ENCODE data around the gene PROX2.

DNA sequence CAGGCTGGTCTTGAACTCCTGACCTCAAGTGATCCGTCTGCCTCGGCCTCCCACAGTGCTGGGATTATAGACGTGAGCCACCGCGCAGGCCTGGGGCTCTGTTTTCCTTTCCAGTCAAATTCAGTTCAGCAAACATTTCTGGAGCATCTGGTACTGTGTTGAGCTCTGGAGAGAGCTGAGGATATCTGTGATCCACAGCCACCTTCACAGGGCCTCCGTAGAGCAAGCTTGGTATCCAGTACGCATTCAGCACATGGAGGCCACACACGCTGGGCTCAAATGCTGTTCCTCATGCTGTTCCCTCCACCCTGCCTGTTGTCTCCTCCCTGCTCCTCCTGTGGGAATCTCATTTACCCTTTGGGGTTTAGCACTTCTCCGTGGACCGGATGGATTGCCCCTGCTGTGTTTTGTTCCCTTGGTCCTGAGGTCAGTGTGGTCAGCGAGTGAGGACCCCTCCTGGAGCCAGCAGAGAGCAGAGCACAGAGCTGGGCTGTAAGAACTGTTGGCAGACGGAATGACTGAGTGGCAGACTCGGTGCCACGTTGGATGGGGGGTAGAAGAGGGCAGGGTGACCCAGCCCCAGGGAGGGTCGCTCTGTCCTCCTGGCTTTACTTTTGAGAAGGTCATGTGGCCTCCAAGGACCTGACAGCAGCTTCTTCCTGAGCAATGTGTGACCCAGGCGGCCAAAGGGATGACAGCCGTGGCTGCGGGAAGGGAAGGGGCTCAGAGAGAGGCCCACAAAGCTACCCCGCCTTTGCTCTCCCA lies 46.2 kb upstream of the PROX2 start:
- TF ChIP-seq, protein P1, sequence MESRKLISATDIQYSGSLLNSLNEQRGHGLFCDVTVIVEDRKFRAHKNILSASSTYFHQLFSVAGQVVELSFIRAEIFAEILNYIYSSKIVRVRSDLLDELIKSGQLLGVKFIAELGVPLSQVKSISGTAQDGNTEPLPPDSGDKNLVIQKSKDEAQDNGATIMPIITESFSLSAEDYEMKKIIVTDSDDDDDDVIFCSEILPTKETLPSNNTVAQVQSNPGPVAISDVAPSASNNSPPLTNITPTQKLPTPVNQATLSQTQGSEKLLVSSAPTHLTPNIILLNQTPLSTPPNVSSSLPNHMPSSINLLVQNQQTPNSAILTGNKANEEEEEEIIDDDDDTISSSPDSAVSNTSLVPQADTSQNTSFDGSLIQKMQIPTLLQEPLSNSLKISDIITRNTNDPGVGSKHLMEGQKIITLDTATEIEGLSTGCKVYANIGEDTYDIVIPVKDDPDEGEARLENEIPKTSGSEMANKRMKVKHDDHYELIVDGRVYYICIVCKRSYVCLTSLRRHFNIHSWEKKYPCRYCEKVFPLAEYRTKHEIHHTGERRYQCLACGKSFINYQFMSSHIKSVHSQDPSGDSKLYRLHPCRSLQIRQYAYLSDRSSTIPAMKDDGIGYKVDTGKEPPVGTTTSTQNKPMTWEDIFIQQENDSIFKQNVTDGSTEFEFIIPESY (CRISPR knock-in tag; IDR thresholded peaks at IDR 0.05): no peak
- TF ChIP-seq CBX5 (IDR thresholded peaks at IDR 0.05; ENCODE audit: borderline replicate concordance, low read depth) (no peak), POLR2A (conservative IDR thresholded peaks at IDR 0.05) (no peak), PML (IDR thresholded peaks at IDR 0.05; ENCODE audit: low read length) (no peak), TBL1XR1 (IDR thresholded peaks at IDR 0.05; ENCODE audit: low read length in 2 of 2) (no peak), HDGF (IDR thresholded peaks at IDR 0.05) (no peak), CEBPB (tag; IDR thresholded peaks at IDR 0.05) (no peak), BRD9 (IDR thresholded peaks at IDR 0.05; ENCODE audit: low read depth, partially characterized antibody) (no peak), BHLHE40 (IDR thresholded peaks at IDR 0.05; ENCODE audit: low read length) (no peak), FOXK2 (conservative IDR thresholded peaks at IDR 0.05 in 1 of 2, IDR thresholded peaks at IDR 0.05 in 1 of 2; ENCODE audit: low read depth in 2 of 2) (no peak), ZFX (CRISPR knock-in tag; IDR thresholded peaks at IDR 0.05) (no peak)
- TF ChIP-seq, protein P2, sequence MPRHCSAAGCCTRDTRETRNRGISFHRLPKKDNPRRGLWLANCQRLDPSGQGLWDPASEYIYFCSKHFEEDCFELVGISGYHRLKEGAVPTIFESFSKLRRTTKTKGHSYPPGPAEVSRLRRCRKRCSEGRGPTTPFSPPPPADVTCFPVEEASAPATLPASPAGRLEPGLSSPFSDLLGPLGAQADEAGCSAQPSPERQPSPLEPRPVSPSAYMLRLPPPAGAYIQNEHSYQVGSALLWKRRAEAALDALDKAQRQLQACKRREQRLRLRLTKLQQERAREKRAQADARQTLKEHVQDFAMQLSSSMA (CRISPR knock-in tag; IDR thresholded peaks at IDR 0.05): no peak
- TF ChIP-seq, protein P3, sequence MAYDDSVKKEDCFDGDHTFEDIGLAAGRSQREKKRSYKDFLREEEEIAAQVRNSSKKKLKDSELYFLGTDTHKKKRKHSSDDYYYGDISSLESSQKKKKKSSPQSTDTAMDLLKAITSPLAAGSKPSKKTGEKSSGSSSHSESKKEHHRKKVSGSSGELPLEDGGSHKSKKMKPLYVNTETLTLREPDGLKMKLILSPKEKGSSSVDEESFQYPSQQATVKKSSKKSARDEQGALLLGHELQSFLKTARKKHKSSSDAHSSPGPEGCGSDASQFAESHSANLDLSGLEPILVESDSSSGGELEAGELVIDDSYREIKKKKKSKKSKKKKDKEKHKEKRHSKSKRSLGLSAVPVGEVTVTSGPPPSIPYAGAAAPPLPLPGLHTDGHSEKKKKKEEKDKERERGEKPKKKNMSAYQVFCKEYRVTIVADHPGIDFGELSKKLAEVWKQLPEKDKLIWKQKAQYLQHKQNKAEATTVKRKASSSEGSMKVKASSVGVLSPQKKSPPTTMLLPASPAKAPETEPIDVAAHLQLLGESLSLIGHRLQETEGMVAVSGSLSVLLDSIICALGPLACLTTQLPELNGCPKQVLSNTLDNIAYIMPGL (CRISPR knock-in tag; IDR thresholded peaks at IDR 0.05): no peak
- TF ChIP-seq, protein P4, sequence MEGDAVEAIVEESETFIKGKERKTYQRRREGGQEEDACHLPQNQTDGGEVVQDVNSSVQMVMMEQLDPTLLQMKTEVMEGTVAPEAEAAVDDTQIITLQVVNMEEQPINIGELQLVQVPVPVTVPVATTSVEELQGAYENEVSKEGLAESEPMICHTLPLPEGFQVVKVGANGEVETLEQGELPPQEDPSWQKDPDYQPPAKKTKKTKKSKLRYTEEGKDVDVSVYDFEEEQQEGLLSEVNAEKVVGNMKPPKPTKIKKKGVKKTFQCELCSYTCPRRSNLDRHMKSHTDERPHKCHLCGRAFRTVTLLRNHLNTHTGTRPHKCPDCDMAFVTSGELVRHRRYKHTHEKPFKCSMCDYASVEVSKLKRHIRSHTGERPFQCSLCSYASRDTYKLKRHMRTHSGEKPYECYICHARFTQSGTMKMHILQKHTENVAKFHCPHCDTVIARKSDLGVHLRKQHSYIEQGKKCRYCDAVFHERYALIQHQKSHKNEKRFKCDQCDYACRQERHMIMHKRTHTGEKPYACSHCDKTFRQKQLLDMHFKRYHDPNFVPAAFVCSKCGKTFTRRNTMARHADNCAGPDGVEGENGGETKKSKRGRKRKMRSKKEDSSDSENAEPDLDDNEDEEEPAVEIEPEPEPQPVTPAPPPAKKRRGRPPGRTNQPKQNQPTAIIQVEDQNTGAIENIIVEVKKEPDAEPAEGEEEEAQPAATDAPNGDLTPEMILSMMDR (IDR thresholded peaks at IDR 0.05 in 2 of 3, conservative IDR thresholded peaks at IDR 0.05 in 1 of 3; ENCODE audit: insufficient read depth in 2 of 3, low read depth in 1 of 3, low read length in 3 of 3): no peak
